PC-9 (cell line): Measurements from ENCODE around the gene SLC35D1. TPM values are rescaled to one million over a fixed set of nuclear protein-coding genes. Genes with fewer than 3 reads are reported as not detected.

ENCODE experiments used
- BruUV-seq: library from RNA; stranded (reverse); fragments of 400-500 nt; replicated peaks from 2 replicates; lab custom pipeline; 2021; lab: Mats Ljungman, UMichigan
- CTCF ChIA-PET: fragments of 300-600 bp; sonication (Branson Sonifier 250); formaldehyde crosslinking; loops from one replicate; lab custom pipeline; 2022; ENCODE audit warnings: antibody characterized with exemption; lab: Charles Lee
- POLR2A ChIA-PET: fragments of 300-600 bp; sonication (Branson Sonifier 250); formaldehyde crosslinking; loops from one replicate; lab custom pipeline; 2022; ENCODE audit warnings: antibody characterized with exemption; ENCODE audit not compliant: unreplicated experiment; lab: Charles Lee
- DNase-seq, 2 experiments: peaks; one replicate each; pipeline versions ENCODE4 v3.0.0 to v3.0.0-alpha.2; 2015 to 2022; ENCODE audit warnings: mixed read lengths in 1 of 2
- H2AFZ ChIP-seq: fragments of 200-600 bp; sonication (generic); 2 replicates; pipeline ENCODE4 v1.8.1; 2017; ENCODE audit warnings: antibody characterized with exemption
- H3F3A ChIP-seq: fragments of 200-600 bp; sonication (generic); 2 replicates; pipeline ENCODE4 v1.8.1; 2017; ENCODE audit warnings: antibody characterized with exemption, mild to moderate bottlenecking, low read depth; ENCODE audit not compliant: insufficient read depth
- H3K27ac ChIP-seq: fragments of 200-600 bp; sonication (generic); 2 replicates; pipeline ENCODE4 v1.6.1; 2016; ENCODE audit warnings: mixed run types
- H3K27me3 ChIP-seq: fragments of 200-600 bp; sonication (generic); 2 replicates; pipeline ENCODE4 v1.6.1; 2016; ENCODE audit warnings: low read depth, mixed run types; ENCODE audit not compliant: insufficient read depth
- H3K36me3 ChIP-seq: fragments of 200-600 bp; sonication (generic); 2 replicates; pipeline ENCODE4 v1.6.1; 2016; ENCODE audit warnings: low read depth, mixed run types
- H3K4me1 ChIP-seq: fragments of 200-600 bp; sonication (generic); replicated peaks from 2 replicates; pipeline ENCODE4 v1.6.1; 2016; ENCODE audit warnings: mixed run types; ENCODE audit not compliant: insufficient read depth
- H3K4me2 ChIP-seq: fragments of 200-600 bp; sonication (generic); 2 replicates; pipeline ENCODE4 v1.6.1; 2017; ENCODE audit warnings: mixed run types
- H3K4me3 ChIP-seq: fragments of 200-600 bp; sonication (generic); 2 replicates; pipeline ENCODE4 v1.6.1; 2016; ENCODE audit warnings: mixed run types
- H3K79me2 ChIP-seq: fragments of 200-600 bp; sonication (generic); 2 replicates; pipeline ENCODE4 v1.6.1; 2017; ENCODE audit warnings: low read depth, mixed run types
- H3K9me2 ChIP-seq: fragments of 200-600 bp; sonication (generic); 2 replicates; pipeline ENCODE4 v1.8.1; 2017; ENCODE audit warnings: mild to moderate bottlenecking; ENCODE audit not compliant: insufficient read depth
- H3K9me3 ChIP-seq: fragments of 200-600 bp; sonication (generic); 2 replicates; pipeline ENCODE4 v1.8.1; 2016; ENCODE audit warnings: low read depth; ENCODE audit not compliant: insufficient read depth
- H4K20me1 ChIP-seq: fragments of 200-600 bp; sonication (generic); 2 replicates; pipeline ENCODE4 v1.8.1; 2017; ENCODE audit not compliant: insufficient read depth
- CTCF ChIP-seq: fragments of 200-600 bp; sonication (generic); conservative IDR thresholded peaks from 2 replicates; pipeline ENCODE4 v1.6.1; 2017; ENCODE audit warnings: mixed run types, antibody characterized with exemption, mild to moderate bottlenecking, moderate library complexity
- EZH2 ChIP-seq: fragments of 200-600 bp; sonication (generic); IDR thresholded peaks from 2 replicates; pipeline ENCODE4 v1.8.0; 2017; ENCODE audit warnings: antibody characterized with exemption, low read depth
- intact Hi-C: fragments of 100-400 bp; cut with micrococcal nuclease; formaldehyde crosslinking; loops from one replicate; pipeline ENCODE4 v1.10.0; 2022; ENCODE audit not compliant: unreplicated experiment
- total RNA-seq: library from RNA; stranded (reverse); gene quantifications from 2 replicates; pipeline ENCODE4 v1.2.3, GENCODE V29; 2021

The SLC35D1 gene
- total RNA-seq, 1 experiment from 2014 or later: 2.6 TPM

GRCh38 chr1:66998972-66999371 is 55.0 kb downstream of the SLC35D1 start:
- BruUV-seq: no TSS peak
- no peak overlapping the region for H3K27ac ChIP-seq
- no peak overlapping the region for H3K4me3 ChIP-seq
- no peaks in the 10 kb centered on the region for H3K79me2 ChIP-seq
- intact Hi-C loops: loop anchor here (10.0 kb wide), 1 partner anchor 234 kb away; no protein-coding TSS in a partner anchor
- no peak for DNase-seq
- CTCF ChIA-PET: no interaction called here
- no peaks in the 10 kb centered on the region for H3K36me3 ChIP-seq
- no peaks in the 10 kb centered on the region for H4K20me1 ChIP-seq
- no peaks in the 10 kb centered on the region for H3F3A ChIP-seq
- no peaks in the 10 kb centered on the region for H3K9me3 ChIP-seq
- no peak overlapping the region for H2AFZ ChIP-seq
- no peak for TF ChIP-seq CTCF
- no peak for TF ChIP-seq EZH2
- no peaks in the 10 kb centered on the region for H3K9me2 ChIP-seq
- no peak overlapping the region for H3K4me2 ChIP-seq
- no peaks in the 10 kb centered on the region for H3K4me1 ChIP-seq
- no peaks in the 10 kb centered on the region for H3K27me3 ChIP-seq
- POLR2A ChIA-PET: no interaction called here

DNA sequence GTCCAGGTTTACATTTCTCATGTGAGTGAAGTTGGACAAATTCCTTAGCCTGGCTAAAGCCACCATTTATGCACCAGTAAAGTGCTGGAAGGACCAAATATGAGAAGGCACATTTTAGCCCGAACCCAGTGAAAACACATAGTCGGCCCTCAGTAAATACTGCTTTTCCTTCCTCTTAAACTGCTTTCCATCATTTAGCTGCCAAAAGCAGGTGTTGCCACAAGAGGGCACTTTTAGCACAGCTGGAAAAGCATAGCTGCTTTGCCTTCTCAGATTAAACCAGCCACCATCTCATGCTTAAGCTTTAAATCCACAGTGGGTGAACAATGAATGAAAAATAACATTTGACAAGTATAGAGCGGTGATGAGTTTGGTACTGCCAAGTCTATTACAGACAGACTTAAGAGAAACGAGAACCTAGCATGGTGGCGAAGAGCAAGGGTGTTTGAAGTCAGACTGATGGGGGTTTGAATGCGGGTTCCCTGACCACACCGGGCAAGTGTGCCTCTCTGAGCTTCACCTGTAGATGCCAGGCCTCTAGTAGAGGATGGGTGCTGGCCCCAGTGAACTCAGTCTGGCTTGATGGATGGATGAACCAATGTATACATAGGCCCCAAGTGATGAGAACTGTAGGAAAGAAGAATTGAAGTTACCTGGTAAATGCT is 57.8 kb downstream of the SLC35D1 start:
- H3F3A ChIP-seq: no peaks in the 10 kb centered on the region
- TF ChIP-seq CTCF: peak; percentile 83
- no peak for TF ChIP-seq EZH2
- BruUV-seq: no TSS peak

GRCh38 chr1:66993076-66993475 is 60.9 kb downstream of the SLC35D1 start:
- Histone ChIP-seq H3K4me1 (no peaks in the 10 kb centered on the region), H3K4me3 (no peak overlapping the region), H3K27ac (no peak overlapping the region), H2AFZ (no peak overlapping the region), H3K4me2 (no peak overlapping the region), H3K79me2 (no peaks in the 10 kb centered on the region), H4K20me1 (no peaks in the 10 kb centered on the region; the same call in 1 of the 2 replicates), H3K9me3 (no peaks in the 10 kb centered on the region), H3K27me3 (no peaks in the 10 kb centered on the region), H3K36me3 (no peaks in the 10 kb centered on the region), H3K9me2 (no peaks in the 10 kb centered on the region), H3F3A (no peaks in the 10 kb centered on the region)
- ChIA-PET POLR2A (no interaction called here), CTCF (no interaction called here)
- intact Hi-C loops: loop anchor here (10.0 kb wide), 1 partner anchor 228 kb away; no protein-coding TSS in a partner anchor
- DNase-seq: no peak
- no TSS peak for BruUV-seq
- TF ChIP-seq CTCF (no peak), EZH2 (no peak)

More for the DNA sequence above, 57.8 kb downstream of the SLC35D1 start:
- H2AFZ ChIP-seq: no peak overlapping the region
- no peaks in the 10 kb centered on the region for H3K9me3 ChIP-seq
- CTCF ChIA-PET: interaction anchor here (0.7 to 2.2 kb wide), 8 partner anchors 51 to 504 kb away, joined by 3 to 21 read pairs (median 6); no protein-coding TSS in a partner anchor
- H3K27me3 ChIP-seq: no peaks in the 10 kb centered on the region
- H4K20me1 ChIP-seq: no peaks in the 10 kb centered on the region
- intact Hi-C loops: loop anchor here (1.0 to 10.0 kb wide), 4 partner anchors 153 to 504 kb away; no protein-coding TSS in a partner anchor
- peak; percentile 49 to 53 for DNase-seq
- POLR2A ChIA-PET: interaction anchor here (0.6 to 0.7 kb wide), 3 partner anchors 130 to 352 kb away, joined by 3 to 4 read pairs (median 3); no protein-coding TSS in a partner anchor
- peak overlapping the region; percentile 14; the same call in 1 of the 2 replicates for H3K4me2 ChIP-seq
- no peaks in the 10 kb centered on the region for H3K4me1 ChIP-seq
- H3K79me2 ChIP-seq: no peaks in the 10 kb centered on the region
- no peak overlapping the region for H3K27ac ChIP-seq
- no peaks in the 10 kb centered on the region for H3K9me2 ChIP-seq
- no peaks in the 10 kb centered on the region for H3K36me3 ChIP-seq
- no peak overlapping the region for H3K4me3 ChIP-seq
